ENCODE data around the gene ADM5.

ADM5 gene

GRCh38 chr19:49701271-49701786 lies 11.9 kb downstream of the ADM5 start:
- TF ChIP-seq, protein P1, sequence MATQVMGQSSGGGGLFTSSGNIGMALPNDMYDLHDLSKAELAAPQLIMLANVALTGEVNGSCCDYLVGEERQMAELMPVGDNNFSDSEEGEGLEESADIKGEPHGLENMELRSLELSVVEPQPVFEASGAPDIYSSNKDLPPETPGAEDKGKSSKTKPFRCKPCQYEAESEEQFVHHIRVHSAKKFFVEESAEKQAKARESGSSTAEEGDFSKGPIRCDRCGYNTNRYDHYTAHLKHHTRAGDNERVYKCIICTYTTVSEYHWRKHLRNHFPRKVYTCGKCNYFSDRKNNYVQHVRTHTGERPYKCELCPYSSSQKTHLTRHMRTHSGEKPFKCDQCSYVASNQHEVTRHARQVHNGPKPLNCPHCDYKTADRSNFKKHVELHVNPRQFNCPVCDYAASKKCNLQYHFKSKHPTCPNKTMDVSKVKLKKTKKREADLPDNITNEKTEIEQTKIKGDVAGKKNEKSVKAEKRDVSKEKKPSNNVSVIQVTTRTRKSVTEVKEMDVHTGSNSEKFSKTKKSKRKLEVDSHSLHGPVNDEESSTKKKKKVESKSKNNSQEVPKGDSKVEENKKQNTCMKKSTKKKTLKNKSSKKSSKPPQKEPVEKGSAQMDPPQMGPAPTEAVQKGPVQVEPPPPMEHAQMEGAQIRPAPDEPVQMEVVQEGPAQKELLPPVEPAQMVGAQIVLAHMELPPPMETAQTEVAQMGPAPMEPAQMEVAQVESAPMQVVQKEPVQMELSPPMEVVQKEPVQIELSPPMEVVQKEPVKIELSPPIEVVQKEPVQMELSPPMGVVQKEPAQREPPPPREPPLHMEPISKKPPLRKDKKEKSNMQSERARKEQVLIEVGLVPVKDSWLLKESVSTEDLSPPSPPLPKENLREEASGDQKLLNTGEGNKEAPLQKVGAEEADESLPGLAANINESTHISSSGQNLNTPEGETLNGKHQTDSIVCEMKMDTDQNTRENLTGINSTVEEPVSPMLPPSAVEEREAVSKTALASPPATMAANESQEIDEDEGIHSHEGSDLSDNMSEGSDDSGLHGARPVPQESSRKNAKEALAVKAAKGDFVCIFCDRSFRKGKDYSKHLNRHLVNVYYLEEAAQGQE (IDR thresholded peaks at IDR 0.05; ENCODE audit: insufficient replicate concordance, low read depth) = no peak
- TF ChIP-seq, protein P2, sequence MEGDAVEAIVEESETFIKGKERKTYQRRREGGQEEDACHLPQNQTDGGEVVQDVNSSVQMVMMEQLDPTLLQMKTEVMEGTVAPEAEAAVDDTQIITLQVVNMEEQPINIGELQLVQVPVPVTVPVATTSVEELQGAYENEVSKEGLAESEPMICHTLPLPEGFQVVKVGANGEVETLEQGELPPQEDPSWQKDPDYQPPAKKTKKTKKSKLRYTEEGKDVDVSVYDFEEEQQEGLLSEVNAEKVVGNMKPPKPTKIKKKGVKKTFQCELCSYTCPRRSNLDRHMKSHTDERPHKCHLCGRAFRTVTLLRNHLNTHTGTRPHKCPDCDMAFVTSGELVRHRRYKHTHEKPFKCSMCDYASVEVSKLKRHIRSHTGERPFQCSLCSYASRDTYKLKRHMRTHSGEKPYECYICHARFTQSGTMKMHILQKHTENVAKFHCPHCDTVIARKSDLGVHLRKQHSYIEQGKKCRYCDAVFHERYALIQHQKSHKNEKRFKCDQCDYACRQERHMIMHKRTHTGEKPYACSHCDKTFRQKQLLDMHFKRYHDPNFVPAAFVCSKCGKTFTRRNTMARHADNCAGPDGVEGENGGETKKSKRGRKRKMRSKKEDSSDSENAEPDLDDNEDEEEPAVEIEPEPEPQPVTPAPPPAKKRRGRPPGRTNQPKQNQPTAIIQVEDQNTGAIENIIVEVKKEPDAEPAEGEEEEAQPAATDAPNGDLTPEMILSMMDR (IDR thresholded peaks at IDR 0.05; ENCODE audit: insufficient read depth, low read length) = no peak
- no peak for TF ChIP-seq GABPA (IDR thresholded peaks at IDR 0.05; ENCODE audit: low read depth)
- no peak overlapping the region for H3K27ac ChIP-seq (replicated peaks)
- no peak for DNase-seq (ENCODE audit: low read depth in 1 of 2, low spot score in 1 of 2)
- H3K27me3 ChIP-seq (ENCODE audit: insufficient read depth, poor library complexity, severe bottlenecking) = peaks cover 2% of the 10 kb centered on the region
- no peak overlapping the region for H3K4me3 ChIP-seq (replicated peaks; ENCODE audit: insufficient read depth, low read length)

- TF ChIP-seq SPI1 (IDR thresholded peaks at IDR 0.05; ENCODE audit: borderline replicate concordance, low read depth) (no peak), POLR2AphosphoS5 (IDR thresholded peaks at IDR 0.05; ENCODE audit: low read depth) (no peak), GABPA (IDR thresholded peaks at IDR 0.05; ENCODE audit: low read depth) (no peak)
- TF ChIP-seq, protein P1 (IDR thresholded peaks at IDR 0.05; ENCODE audit: insufficient replicate concordance, low read depth) = no peak
- TF ChIP-seq, protein P2 (IDR thresholded peaks at IDR 0.05; ENCODE audit: insufficient read depth, low read length) = no peak
- Histone ChIP-seq H3K27ac (replicated peaks) (no peak overlapping the region), H3K27me3 (ENCODE audit: insufficient read depth, poor library complexity, severe bottlenecking) (peaks cover 2% of the 10 kb centered on the region), H3K4me3 (replicated peaks; ENCODE audit: insufficient read depth, low read length) (no peak overlapping the region)
- no peak for DNase-seq (ENCODE audit: low read depth in 1 of 2, low spot score in 1 of 2)
These were observed 15.7 kb downstream of the ADM5 start for GRCh38 chr19:49704888-49705642.

DNA sequence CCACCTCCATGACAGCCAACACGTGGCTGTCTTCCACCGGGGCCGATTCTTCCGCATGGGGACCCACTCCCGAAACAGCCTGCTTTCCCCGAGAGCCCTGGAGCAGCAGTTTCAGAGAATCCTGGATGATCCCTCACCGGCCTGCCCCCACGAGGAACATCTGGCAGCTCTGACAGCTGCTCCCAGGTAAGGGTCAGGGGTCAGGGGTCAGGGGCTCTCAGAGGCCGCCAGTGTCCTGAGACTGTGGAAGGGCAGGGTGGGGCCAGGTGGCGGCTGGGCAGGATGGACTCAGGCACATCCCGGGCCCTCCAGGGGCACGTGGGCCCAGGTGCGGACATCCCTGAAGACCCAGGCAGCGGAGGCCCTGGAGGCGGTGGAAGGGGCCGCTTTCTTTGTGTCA lies 16.5 kb downstream of the ADM5 start:
- Histone ChIP-seq H3K4me3 (replicated peaks; ENCODE audit: insufficient read depth, low read length) (no peak overlapping the region), H3K27ac (replicated peaks) (no peak overlapping the region), H3K27me3 (ENCODE audit: insufficient read depth, poor library complexity, severe bottlenecking) (peaks cover 2% of the 10 kb centered on the region)
- TF ChIP-seq, protein P2 (IDR thresholded peaks at IDR 0.05; ENCODE audit: insufficient read depth, low read length) = no peak
- TF ChIP-seq GABPA (IDR thresholded peaks at IDR 0.05; ENCODE audit: low read depth) (no peak), SPI1 (IDR thresholded peaks at IDR 0.05; ENCODE audit: borderline replicate concordance, low read depth) (no peak), POLR2AphosphoS5 (IDR thresholded peaks at IDR 0.05; ENCODE audit: low read depth) (no peak)
- TF ChIP-seq, protein P1 (IDR thresholded peaks at IDR 0.05; ENCODE audit: insufficient replicate concordance, low read depth) = no peak
- no peak for DNase-seq (ENCODE audit: low read depth in 1 of 2, low spot score in 1 of 2)
